ENCODE measurements around the gene HAO2.
"Not testable (repeated sequence)": the region's sequence is repeated elsewhere in the genome, so short reads cannot be mapped to it uniquely, and the experiment has no call there.

HAO2 gene

GRCh38 chr1:119347858-119348257, 20.7 kb upstream of the HAO2 start:
- no peak for DNase-seq

GRCh38 chr1:119348941-119349340, 19.6 kb upstream of the HAO2 start:
- no peak for DNase-seq

GRCh38 chr1:119350866-119351265, 17.7 kb upstream of the HAO2 start:
- not testable (repeated sequence) for DNase-seq

GRCh38 chr1:119351997-119352396, 16.6 kb upstream of the HAO2 start:
- DNase-seq, result no peak

- DNase-seq, result no peak
Measured at GRCh38 chr1:119353836-119354235, 14.7 kb upstream of the HAO2 start.

- DNase-seq, result no peak
Measured at GRCh38 chr1:119358636-119359035, 9.9 kb upstream of the HAO2 start.

GRCh38 chr1:119359730-119360129, 8.9 kb upstream of the HAO2 start:
- DNase-seq, result no peak

- DNase-seq, result no peak
Measured at GRCh38 chr1:119361205-119361604, 7.4 kb upstream of the HAO2 start.

GRCh38 chr1:119361620-119362344, 6.8 kb upstream of the HAO2 start:
- DNase-seq, result no peak

- DNase-seq, result no peak
Measured at GRCh38 chr1:119363162-119363561, 5.4 kb upstream of the HAO2 start.

GRCh38 chr1:119364640-119365039, 3.9 kb upstream of the HAO2 start:
- no peak for DNase-seq

GRCh38 chr1:119366424-119366823, 2.2 kb upstream of the HAO2 start:
- DNase-seq, result no peak

- peak; percentile 12 for DNase-seq
Measured at GRCh38 chr1:119367432-119368124, 1.0 kb upstream of the HAO2 start.

GRCh38 chr1:119370748-119371147, 2.2 kb downstream of the HAO2 start:
- no peak for DNase-seq

GRCh38 chr1:119371815-119372214, 3.2 kb downstream of the HAO2 start:
- no peak for DNase-seq

GRCh38 chr1:119372503-119373086, 4.0 kb downstream of the HAO2 start:
- no peak for DNase-seq

- DNase-seq, result no peak
Measured at GRCh38 chr1:119373465-119373864, 4.9 kb downstream of the HAO2 start.

- DNase-seq, result no peak
Measured at GRCh38 chr1:119374208-119374874, 5.8 kb downstream of the HAO2 start.

GRCh38 chr1:119375366-119375765, 6.8 kb downstream of the HAO2 start:
- no peak for DNase-seq

- DNase-seq, result no peak
Measured at GRCh38 chr1:119376594-119376993, 8.0 kb downstream of the HAO2 start.

GRCh38 chr1:119377594-119377993, 9.0 kb downstream of the HAO2 start:
- not testable (repeated sequence) for DNase-seq

GRCh38 chr1:119379117-119379516, 10.5 kb downstream of the HAO2 start:
- no peak for DNase-seq

- DNase-seq, result no peak
Measured at GRCh38 chr1:119380304-119380703, 11.7 kb downstream of the HAO2 start.
